Raji (cell line): Measurements from ENCODE around the gene TAS2R4.

Source experiments
- POLR2A ChIP-seq: IDR thresholded peaks from 2 replicates; pipeline ENCODE4 v1.6.1; 2011; ENCODE audit warnings: low read depth, low read length, control low read depth; ENCODE audit not compliant: insufficient read depth

The TAS2R4 gene, protein sequence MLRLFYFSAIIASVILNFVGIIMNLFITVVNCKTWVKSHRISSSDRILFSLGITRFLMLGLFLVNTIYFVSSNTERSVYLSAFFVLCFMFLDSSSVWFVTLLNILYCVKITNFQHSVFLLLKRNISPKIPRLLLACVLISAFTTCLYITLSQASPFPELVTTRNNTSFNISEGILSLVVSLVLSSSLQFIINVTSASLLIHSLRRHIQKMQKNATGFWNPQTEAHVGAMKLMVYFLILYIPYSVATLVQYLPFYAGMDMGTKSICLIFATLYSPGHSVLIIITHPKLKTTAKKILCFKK

DNA sequence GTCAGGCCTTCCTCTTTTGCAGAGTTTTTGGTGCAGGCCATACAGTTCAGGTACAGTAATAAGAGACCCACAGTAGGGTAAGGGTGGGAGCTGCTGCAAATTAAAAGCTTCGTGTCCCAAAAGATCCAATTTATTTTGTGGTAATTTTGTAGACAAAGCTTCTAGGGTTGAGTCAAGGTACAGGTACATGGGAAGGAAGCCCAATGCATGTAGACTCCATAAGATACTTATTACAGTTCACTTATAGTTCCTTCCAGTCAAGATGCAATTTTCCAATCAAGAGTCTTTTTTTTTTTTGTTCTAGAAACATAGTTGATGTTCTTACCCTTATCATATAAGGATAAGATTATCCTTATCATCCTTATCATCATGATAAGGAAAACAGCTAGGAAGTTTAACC, at the start of gene TAS2R4:
TAS2R4 (plus strand) TSS at position 301 of the 400 bp plus-strand sequence. CDS start 1,815 bp downstream, outside the sequence.
- no peak for TF ChIP-seq POLR2A

DNA sequence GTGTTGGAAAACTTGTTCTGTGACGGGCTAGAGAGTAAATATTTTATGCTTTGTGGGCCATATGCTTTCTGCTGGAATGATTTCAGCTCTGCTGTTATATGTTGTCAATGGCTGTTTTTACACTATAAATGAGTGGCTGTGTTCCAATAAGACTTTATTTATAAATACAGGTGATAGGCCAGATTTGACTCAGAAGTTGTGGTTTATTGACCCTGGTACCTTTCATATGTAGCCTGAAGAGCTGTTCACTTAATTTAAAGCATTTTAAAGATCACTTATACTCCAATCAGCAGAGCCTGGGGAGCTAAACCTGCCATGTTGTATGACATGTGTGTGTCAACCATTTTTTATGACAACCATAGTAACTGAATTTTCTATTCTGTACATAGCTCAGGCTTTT, 47.5 kb upstream of the TAS2R4 start:
- TF ChIP-seq POLR2A, result no peak

DNA sequence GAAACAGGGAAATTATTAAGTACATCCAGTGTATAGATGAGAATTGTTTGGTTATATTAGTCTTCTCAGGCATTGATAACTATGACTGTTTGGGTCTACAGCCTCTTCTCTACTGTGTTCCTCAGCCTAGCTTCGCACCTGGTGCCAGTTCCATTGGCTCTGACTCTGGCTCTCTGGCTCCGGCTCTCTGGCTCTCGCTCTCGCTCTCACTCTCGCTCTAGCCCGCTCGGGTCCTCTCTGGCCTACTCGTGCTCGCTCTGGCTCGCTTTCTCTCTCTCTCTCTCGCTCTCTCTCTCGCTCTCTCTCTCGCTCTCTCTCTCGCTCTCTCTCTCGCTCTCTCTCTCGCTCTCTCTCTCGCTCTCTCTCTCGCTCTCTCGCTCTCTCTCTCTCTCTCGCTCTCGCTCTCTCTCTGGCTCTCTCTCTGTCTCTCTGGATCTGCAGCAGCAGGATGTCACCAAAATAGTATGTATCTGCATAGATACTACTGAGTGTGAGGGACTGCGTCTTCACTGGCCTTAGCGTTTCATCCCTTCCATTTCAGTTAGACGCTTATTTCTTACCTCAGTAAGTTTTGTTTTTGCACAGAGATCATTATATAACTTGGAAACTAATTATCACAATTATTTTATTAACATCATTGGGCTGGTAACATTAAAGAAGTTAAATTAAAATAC, 44.9 kb upstream of the TAS2R4 start:
- TF ChIP-seq POLR2A, result no peak

DNA sequence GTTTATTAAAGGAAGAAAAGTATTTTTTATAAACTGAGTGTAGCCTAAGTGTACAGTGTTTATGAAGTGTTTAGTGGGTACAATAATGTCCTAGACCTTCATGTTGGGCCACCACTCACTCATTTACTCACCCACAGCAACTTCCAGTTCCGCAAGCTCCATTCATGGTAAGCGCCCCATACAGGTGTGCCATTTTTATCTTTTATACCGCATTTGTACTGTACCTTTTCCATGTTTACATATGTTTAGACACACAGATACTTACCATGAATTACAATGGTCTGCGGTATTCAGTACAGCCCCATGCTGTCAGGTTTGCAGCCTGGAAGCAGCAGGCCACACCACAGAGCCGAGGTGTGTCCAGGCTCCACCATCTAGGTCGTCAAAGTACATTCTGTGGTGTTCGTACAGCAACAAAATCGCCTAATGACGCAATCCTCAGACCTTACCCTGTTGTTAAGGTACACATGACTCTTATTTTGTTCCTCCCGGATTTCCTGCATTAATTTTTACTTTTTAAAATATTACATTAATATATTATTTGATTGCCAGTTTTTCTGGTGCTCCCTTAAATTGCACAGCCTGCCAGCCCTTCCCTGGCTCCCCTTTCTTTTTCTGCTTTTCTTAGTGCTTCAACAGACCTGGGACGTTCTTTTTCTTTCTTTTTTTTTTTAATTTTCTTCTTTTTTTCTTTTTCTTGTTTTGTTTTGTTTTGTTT, 39.2 kb upstream of the TAS2R4 start:
- TF ChIP-seq POLR2A, result no peak

DNA sequence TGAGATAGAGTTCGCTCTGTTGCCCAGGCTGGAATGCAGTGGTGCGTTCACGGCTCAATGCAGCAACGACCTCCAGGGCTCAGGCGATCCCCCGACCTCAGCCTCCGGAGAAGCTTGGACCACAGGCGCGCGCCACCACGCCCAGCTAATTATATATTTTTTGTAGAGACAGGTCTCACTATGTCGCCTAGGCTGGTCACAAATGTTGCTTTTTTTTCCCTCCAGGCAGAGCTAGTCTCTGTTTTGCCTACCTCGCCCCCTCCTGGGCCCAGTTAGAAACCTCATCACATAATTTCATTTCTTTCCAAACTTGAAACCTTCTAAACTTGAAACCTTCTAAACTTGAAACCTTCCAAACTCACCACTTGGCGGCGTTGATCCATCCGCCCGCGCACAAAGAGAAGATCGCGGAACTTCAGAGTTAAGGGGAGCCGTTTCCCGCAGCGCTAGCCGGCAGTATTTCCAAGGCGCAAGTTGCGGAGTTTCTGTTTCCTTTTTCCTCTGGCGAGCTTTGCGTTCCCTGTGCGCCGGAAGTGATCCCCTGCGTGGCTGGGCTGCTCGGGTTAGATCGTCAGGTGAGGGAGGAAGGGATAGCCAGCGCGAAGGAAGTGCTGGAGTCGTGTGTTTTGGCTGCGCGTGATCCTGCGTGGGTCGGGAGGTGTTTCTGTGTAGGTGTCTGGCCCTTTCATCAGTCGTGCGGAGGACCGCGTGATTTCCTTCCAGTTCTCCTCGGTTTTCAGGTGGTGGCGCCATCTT, 38.5 kb upstream of the TAS2R4 start, which contains the start of gene SSBP1:
SSBP1 (plus strand) TSS at position 523 of the 756 bp plus-strand sequence. CDS start 809 bp downstream, outside the sequence.
- peak; percentile 96 for TF ChIP-seq POLR2A

DNA sequence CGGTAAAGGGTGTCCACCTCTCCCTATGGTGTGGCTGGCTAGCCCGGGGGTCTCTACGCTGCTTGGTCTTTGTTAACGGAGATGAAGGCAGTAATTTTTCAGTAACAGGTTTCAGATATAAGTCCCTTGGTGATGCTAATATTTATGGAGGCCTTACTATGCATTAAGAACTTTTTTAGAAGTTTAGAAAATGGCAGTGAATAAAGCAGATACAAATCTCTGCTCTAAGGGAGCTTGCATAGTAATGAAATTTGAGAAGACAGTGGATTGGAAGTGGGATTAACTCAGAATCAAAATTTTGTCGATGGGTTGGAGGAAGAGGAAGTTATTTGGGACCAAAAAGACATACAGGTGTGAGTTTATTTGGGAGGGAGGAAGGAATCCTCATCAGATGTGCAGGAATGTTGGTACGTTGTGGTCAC, 37.9 kb upstream of the TAS2R4 start:
- TF ChIP-seq POLR2A, result no peak

DNA sequence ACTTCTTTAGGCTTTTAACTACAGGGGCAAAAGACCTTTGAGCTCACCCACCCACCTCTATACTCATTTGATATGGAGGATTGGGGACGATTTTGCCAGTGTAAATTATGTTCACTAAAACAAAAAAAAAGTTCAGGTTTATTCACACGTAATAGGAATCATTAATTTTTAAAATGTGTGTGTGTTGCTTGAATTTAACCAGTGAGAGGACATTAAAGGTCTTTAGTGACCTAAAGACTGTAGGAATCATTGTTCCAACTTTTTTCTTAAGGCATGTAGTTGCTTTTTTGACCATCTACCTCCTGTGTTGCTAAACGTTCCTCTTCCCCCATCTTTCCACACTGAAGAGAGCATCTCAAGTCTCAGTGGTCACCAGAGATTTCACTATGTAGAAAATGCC, 37.2 kb upstream of the TAS2R4 start:
- TF ChIP-seq POLR2A, result no peak

DNA sequence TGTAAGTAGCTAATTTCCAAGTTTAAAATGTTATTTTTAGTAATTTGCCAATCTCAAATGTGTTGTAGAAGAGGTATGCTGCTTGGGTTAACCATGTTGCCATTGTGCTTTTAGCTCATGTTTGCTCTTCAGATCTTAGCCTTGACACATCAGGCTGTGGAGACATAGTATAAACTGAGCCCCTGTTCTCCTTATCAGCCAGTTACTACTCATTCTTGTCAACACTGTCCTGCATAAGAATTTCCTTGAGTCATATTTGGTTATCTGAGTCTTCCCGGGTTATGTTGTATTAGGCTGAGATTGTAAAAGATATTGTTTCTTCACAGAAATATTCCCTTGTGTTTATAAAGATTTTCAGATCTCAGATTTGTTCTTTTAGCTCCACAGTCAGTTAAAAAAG, 34.2 kb upstream of the TAS2R4 start:
- no peak for TF ChIP-seq POLR2A

DNA sequence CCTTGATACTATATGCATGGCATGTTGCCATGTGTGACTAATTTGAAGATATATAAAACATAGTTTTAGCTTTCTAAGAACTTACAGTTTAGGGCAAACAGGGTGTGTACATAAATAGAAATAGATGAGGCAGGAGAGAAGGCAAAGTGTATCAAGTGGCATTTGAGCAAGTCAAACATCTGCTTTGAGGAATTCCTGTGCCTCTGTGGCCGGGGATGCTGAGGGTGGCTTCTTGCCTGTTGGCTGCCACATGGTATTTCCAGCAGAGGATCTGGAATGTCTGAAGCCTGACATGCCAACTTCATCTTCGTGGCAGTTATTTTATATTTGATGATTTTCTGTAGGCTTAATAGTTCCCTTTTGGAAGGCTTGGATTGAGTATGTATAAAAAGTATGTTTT, 32.3 kb upstream of the TAS2R4 start:
- TF ChIP-seq POLR2A, result no peak

DNA sequence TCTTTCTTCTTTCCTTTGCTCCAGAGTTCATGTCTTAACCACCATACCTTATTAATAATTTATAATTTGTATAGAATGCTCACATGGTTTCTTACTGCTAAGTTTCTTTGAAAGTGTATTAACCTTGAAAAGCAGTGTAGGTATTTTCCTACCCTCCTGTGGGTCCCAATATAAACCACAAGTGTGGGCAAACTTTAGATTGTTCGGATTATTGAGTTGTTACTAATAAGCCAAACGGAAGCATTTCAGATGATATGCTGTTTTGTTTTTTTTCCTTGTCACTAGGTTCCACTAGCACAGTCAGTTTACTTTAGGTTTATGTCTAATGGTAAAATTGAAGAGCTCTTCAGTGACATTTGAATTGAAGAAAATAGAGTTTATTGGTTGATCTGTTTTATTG, 28.1 kb upstream of the TAS2R4 start:
- no peak for TF ChIP-seq POLR2A

DNA sequence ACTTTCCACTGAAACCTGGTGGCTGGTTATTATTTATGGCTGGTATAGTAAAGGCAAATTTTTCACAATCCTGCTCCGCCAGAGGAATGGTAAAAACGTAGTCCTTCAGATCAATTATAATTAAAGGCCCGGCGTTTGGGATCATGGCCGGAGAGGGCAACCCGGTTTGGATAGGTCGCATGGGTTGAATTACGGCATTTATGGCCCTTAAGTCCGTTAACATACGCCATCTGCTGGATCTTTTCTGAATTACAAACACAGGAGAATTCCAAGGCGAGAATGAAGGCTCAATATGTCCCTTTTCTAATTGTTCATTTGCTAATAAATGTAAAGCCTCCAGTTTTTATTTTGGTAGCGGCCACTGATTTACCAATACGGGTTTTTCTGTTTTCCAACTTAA, 23.8 kb upstream of the TAS2R4 start:
- no peak for TF ChIP-seq POLR2A

DNA sequence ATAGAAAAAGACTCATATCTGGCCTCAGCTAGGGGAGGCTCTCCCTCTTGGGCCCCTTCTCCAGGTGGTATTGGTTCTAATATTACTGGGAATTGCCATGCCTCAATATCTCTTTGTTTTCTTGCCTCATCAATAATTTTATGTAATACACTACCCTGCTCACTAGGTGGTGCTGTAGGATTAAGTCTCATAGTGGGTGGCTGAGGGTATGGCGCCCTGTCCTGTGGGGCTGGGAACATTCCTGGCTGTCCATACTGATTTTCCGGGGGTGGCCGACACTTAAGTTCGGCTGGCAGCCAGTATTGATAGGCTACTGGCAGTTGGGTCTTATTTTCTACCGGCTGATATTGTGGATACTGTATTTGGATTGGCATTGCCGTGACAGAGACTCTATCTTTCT, 21.5 kb upstream of the TAS2R4 start:
- no peak for TF ChIP-seq POLR2A

DNA sequence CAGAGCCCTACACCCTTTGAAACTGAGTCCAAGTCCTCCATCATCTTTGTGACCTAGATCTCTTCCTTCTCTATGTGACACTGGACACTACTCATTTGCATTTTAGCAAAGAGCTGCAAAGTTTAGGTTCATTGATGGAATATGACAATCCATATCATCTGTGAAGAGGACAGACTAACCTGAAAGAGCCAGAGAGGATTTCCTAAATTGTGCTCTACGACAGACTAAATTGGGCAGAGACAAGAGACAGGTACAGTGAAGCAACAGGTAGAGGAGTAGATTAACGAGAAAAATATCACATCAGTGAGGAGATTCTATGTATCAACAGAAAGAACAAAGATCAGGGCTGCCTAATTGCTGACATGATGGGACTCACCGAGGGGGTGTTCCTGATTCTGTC, 12.7 kb upstream of the TAS2R4 start, which contains the start of gene TAS2R3:
TAS2R3 (plus strand) TSS at position 301 of the 400 bp plus-strand sequence; CDS start at position 363, 62 bp downstream.
- TF ChIP-seq POLR2A, result no peak

DNA sequence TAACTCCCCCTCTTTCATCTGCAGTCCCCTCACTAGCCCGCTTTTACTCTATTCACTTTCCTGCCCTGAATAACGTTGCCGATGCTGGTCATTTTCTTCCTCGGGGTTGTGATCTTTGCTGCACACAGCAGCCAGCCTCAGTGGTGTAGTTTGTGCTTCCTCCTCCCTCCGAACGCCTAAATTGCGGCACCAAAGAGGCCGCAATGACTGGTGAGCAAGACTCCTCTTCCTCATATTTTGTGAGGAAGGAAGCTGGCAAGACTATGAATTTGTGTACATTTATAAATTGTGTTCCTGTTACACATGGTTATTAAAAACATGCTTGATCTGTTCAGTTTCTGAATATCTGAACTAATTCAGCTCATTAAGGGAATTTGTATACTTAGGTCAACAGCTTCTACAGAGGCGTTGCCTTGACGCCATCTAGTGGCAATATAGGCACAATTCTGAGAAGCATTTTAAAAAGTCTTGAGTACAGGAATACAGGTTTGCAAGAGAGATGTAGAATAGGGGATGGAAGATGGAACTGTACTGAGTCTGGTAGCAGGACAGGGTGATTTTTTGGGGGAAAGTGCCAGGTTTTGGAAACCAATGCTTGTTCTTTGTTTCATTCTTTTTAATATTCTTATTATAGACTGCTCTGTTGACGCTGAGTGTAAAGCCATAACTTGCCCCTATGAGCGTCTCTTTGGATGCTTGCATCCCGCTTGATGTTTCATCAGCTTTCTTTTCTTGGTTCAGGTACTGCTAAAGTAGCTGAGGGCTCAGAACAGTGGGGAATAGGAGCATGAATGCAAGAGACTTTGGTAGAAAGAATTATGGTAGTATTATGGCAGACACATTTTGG, 9.5 kb downstream of the TAS2R4 start:
- no peak for TF ChIP-seq POLR2A
